ENCODE measurements around the gene CTNND2. TPM values are rescaled to one million over a fixed set of nuclear protein-coding genes. Genes with fewer than 3 reads are reported as not detected.

CTNND2 gene
- polyA plus RNA-seq, 1 donor from 2014 or later = 67.0 TPM

- Histone ChIP-seq H3K9ac (ENCODE audit: low read length) (no peak overlapping the region), H2AFZ (ENCODE audit: low read depth, low read length) (no peak overlapping the region), H3K9me2 (ENCODE audit: insufficient read depth, low read length) (no peaks in the 10 kb centered on the region)
These were observed 962.3 kb downstream of the CTNND2 start for GRCh38 chr5:10941900-10942299.

DNA sequence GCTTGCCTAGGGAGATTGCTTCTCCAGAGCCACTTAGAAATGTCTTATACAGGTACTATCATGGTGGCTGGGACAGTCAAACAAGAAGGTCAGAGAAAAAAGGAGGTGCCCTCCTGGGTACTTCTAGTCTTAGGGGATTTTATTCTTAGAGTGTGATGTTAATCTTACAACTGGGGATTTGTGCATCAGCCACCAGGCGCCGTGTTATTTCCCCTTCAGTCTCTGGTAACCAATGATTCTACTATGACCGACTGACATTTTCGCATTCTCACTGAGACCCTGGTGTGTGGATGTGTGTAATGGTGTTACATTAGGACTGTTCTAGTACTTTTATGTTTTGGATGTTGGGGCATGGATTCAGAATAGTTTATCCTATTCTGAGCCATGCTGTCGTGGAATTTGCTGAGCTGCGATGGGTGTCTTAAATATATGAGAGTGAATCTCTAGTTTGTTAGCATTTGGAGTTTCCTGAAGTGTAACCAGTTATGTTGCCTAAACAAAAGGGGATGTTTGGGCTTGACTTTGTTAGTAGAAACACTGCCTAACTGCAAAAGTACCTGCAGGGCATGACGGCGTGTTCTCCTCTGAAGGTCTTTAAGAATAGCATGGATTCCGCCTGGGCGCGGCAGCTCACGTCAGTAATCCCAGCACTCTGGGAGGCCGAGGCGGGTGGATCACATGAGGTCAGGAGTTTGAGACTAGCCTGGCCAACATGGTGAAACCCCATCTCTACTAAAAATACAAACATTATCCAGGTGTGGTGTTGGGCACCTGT lies 968.0 kb downstream of the CTNND2 start:
- Histone ChIP-seq H3K79me2 (replicated peaks; ENCODE audit: insufficient read depth, low read length) (no peaks in the 10 kb centered on the region), H3K4me2 (ENCODE audit: low read length) (no peak overlapping the region), H3K9me2 (ENCODE audit: insufficient read depth, low read length) (no peaks in the 10 kb centered on the region), H3K9me3 (ENCODE audit: low read length) (no peaks in the 10 kb centered on the region), H3K4me3 (ENCODE audit: low read length) (no peak overlapping the region), H3K36me3 (ENCODE audit: insufficient read depth, low read length) (no peaks in the 10 kb centered on the region), H2AFZ (ENCODE audit: low read depth, low read length) (no peak overlapping the region), H4K20me1 (ENCODE audit: insufficient read depth) (no peaks in the 10 kb centered on the region), H3F3A (ENCODE audit: insufficient read depth, low read length, poor library complexity, severe bottlenecking) (no peaks in the 10 kb centered on the region), H3K27me3 (ENCODE audit: insufficient read depth, low read depth, low read length) (no peaks in the 10 kb centered on the region), H3K27ac (ENCODE audit: low read length) (no peak overlapping the region), H3K9ac (ENCODE audit: low read length) (no peak overlapping the region)
- no peak for TF ChIP-seq SMC3 (conservative IDR thresholded peaks at IDR 0.05; ENCODE audit: poor library complexity)
- no peak for TF ChIP-seq RAD21 (conservative IDR thresholded peaks at IDR 0.05)
- no peak for TF ChIP-seq MXI1 (conservative IDR thresholded peaks at IDR 0.05; ENCODE audit: poor library complexity, severe bottlenecking)
- no peak for TF ChIP-seq TAF1 (IDR thresholded peaks at IDR 0.05; ENCODE audit: low read depth)
- no peak for TF ChIP-seq EZH2 (IDR thresholded peaks at IDR 0.05; ENCODE audit: borderline replicate concordance, insufficient read depth, low read length, poor library complexity, severe bottlenecking)
- TF ChIP-seq, protein P1, sequence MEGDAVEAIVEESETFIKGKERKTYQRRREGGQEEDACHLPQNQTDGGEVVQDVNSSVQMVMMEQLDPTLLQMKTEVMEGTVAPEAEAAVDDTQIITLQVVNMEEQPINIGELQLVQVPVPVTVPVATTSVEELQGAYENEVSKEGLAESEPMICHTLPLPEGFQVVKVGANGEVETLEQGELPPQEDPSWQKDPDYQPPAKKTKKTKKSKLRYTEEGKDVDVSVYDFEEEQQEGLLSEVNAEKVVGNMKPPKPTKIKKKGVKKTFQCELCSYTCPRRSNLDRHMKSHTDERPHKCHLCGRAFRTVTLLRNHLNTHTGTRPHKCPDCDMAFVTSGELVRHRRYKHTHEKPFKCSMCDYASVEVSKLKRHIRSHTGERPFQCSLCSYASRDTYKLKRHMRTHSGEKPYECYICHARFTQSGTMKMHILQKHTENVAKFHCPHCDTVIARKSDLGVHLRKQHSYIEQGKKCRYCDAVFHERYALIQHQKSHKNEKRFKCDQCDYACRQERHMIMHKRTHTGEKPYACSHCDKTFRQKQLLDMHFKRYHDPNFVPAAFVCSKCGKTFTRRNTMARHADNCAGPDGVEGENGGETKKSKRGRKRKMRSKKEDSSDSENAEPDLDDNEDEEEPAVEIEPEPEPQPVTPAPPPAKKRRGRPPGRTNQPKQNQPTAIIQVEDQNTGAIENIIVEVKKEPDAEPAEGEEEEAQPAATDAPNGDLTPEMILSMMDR (IDR thresholded peaks at IDR 0.05; ENCODE audit: poor library complexity, severe bottlenecking) = no peak

More at GRCh38 chr5:10941900-10942299, 962.3 kb downstream of the CTNND2 start:
- no peak for TF ChIP-seq POLR2AphosphoS5 (IDR thresholded peaks at IDR 0.05)
- no peak for TF ChIP-seq RAD21 (conservative IDR thresholded peaks at IDR 0.05)
- TF ChIP-seq TAF1 (IDR thresholded peaks at IDR 0.05; ENCODE audit: low read depth) = no peak
- TF ChIP-seq, protein P1 (IDR thresholded peaks at IDR 0.05; ENCODE audit: poor library complexity, severe bottlenecking) = no peak
- no peak for TF ChIP-seq REST (IDR thresholded peaks at IDR 0.05; ENCODE audit: borderline replicate concordance)
- TF ChIP-seq EP300 (conservative IDR thresholded peaks at IDR 0.05; ENCODE audit: poor library complexity, severe bottlenecking) = no peak
- no peak for TF ChIP-seq EZH2 (IDR thresholded peaks at IDR 0.05; ENCODE audit: borderline replicate concordance, insufficient read depth, low read length, poor library complexity, severe bottlenecking)
- TF ChIP-seq SMC3 (conservative IDR thresholded peaks at IDR 0.05; ENCODE audit: poor library complexity) = no peak
- no peak for TF ChIP-seq MXI1 (conservative IDR thresholded peaks at IDR 0.05; ENCODE audit: poor library complexity, severe bottlenecking)
- Histone ChIP-seq H3K27me3 (ENCODE audit: insufficient read depth, low read depth, low read length) (no peaks in the 10 kb centered on the region), H4K20me1 (ENCODE audit: insufficient read depth) (no peaks in the 10 kb centered on the region), H3K4me2 (ENCODE audit: low read length) (no peak overlapping the region), H3K4me3 (ENCODE audit: low read length) (no peak overlapping the region), H3K36me3 (ENCODE audit: insufficient read depth, low read length) (no peaks in the 10 kb centered on the region), H3K27ac (ENCODE audit: low read length) (no peak overlapping the region), H3F3A (ENCODE audit: insufficient read depth, low read length, poor library complexity, severe bottlenecking) (no peaks in the 10 kb centered on the region), H3K9me3 (ENCODE audit: low read length) (no peaks in the 10 kb centered on the region), H3K79me2 (replicated peaks; ENCODE audit: insufficient read depth, low read length) (no peaks in the 10 kb centered on the region)
